Neural progenitor cell (in vitro differentiated cells): ENCODE results near the gene URB1.

ENCODE experiments used
- CTCF ChIP-seq: fragments of 200-600 bp; sonication (generic); IDR thresholded peaks from 2 replicates; pipeline ENCODE4 v1.5.1; 2017; ENCODE audit warnings: antibody characterized with exemption, mild to moderate bottlenecking
- EZH2 ChIP-seq: fragments of 200-600 bp; sonication (generic); IDR thresholded peaks from 2 replicates; pipeline ENCODE4 v1.6.1; 2017; ENCODE audit warnings: antibody characterized with exemption, mild to moderate bottlenecking, moderate library complexity

GRCh38 chr21:32366191-32366590 lies 26.6 kb downstream of the URB1 start:
- TF ChIP-seq CTCF = no peak
- TF ChIP-seq EZH2 = no peak
